ENCODE data around the gene EEPD1.

EEPD1 gene

DNA sequence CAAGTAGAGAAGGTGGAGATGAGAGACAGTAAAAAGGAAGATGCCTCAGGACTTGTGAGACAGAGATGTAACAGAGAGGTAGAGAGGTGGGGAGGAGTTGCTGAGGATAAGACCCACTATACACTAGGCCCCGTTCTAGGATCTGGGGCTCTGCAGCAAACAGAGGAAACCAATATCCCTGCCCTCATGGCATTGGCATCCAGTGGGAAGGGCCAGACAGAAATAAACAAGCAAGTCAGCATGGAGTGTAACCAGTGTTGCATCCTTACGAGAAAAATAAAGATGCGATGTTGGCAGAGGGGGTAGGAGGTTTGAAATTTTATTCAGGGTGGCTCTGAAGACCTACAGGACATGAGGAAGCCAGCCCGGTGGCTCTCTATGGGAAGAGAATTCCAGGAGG lies 22.0 kb upstream of the EEPD1 start:
- Histone ChIP-seq H3K36me3 (ENCODE audit: insufficient read depth, low read depth, low read length) (no peaks in the 10 kb centered on the region), H3K27me3 (ENCODE audit: insufficient read depth, low read length) (no peaks in the 10 kb centered on the region), H3K9ac (ENCODE audit: low read depth, low read length) (no peak overlapping the region), H3K4me1 (ENCODE audit: insufficient read depth, low read length) (no peaks in the 10 kb centered on the region; the same call in 1 of the 2 replicates), H3K27ac (ENCODE audit: low read length) (no peak overlapping the region), H3K4me3 (ENCODE audit: low read length) (no peak overlapping the region), H3K9me3 (ENCODE audit: insufficient read depth, low read depth, low read length) (no peaks in the 10 kb centered on the region)

DNA sequence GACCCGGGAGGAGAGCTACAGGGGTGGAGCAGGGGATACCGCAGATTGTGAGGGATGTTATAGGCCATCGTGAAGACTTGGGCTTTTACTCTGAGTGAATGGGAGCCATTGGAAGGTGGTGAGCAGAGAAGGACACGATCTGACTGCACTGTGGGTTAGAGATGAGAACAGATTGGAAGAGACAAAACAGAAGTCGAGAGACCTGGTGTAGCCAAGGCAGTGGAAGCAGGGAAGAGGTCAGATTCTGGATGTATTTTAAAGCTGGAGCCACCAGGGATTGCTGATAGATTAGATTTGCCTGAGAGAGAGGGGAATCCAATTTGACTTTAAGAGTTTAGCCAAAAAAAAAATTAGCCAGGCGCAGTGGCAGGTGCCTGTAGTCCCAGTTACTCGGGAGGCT lies 21.6 kb upstream of the EEPD1 start:
- no peak overlapping the region for H3K27ac ChIP-seq (ENCODE audit: low read length)
- H3K36me3 ChIP-seq (ENCODE audit: insufficient read depth, low read depth, low read length), result no peaks in the 10 kb centered on the region
- no peaks in the 10 kb centered on the region for H3K27me3 ChIP-seq (ENCODE audit: insufficient read depth, low read length)
- no peak overlapping the region for H3K9ac ChIP-seq (ENCODE audit: low read depth, low read length)
- H3K9me3 ChIP-seq (ENCODE audit: insufficient read depth, low read depth, low read length), result no peaks in the 10 kb centered on the region
- no peaks in the 10 kb centered on the region; the same call in 1 of the 2 replicates for H3K4me1 ChIP-seq (ENCODE audit: insufficient read depth, low read length)
- H3K4me3 ChIP-seq (ENCODE audit: low read length), result no peak overlapping the region

DNA sequence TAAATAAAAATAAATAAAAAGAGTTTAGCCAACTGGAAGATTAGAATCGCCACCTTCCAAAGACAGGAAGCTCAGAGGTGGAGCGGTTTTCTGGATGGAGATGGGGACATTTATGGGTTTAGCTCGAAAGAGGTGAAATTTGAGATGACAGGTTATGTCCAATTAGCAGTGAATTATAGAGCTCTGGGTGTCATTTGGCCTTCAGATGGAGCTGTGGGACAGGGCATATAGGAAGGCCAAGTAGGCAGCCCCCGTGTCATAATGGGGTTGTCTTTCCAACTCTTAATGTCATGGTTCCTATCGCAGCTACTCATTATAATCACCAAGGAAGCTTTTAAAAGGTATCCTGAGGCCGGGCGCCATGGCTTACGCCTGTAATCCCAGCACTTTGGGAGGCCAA lies 21.0 kb upstream of the EEPD1 start:
- H3K36me3 ChIP-seq (ENCODE audit: insufficient read depth, low read depth, low read length), result no peaks in the 10 kb centered on the region
- no peak overlapping the region for H3K4me3 ChIP-seq (ENCODE audit: low read length)
- no peak overlapping the region for H3K9ac ChIP-seq (ENCODE audit: low read depth, low read length)
- no peaks in the 10 kb centered on the region for H3K9me3 ChIP-seq (ENCODE audit: insufficient read depth, low read depth, low read length)
- no peaks in the 10 kb centered on the region for H3K27me3 ChIP-seq (ENCODE audit: insufficient read depth, low read length)
- H3K4me1 ChIP-seq (ENCODE audit: insufficient read depth, low read length), result no peaks in the 10 kb centered on the region; the same call in 1 of the 2 replicates
- H3K27ac ChIP-seq (ENCODE audit: low read length), result no peak overlapping the region

DNA sequence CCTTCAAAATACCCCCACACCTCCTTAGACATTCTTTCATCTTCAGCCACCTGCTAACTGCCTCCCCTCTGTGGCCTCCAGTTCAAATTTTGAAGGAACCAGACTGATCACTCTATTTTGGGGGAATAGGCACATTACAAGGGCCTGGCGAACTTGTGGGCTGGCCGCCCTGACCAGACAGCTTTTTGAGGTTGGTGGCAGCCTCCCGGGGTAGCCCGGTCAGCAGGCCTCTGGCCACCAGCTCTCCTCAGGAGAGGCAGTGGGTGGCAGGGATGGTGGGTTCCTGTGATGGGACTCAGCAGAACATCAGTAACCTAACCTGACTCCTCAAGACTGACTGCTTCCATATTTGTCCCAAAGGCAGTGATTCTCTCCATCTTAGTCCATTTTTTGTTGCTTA lies 17.4 kb upstream of the EEPD1 start:
- no peaks in the 10 kb centered on the region for H3K9me3 ChIP-seq (ENCODE audit: insufficient read depth, low read depth, low read length)
- H3K27me3 ChIP-seq (ENCODE audit: insufficient read depth, low read length), result no peaks in the 10 kb centered on the region
- no peaks in the 10 kb centered on the region; the same call in 1 of the 2 replicates for H3K4me1 ChIP-seq (ENCODE audit: insufficient read depth, low read length)
- H3K27ac ChIP-seq (ENCODE audit: low read length), result no peak overlapping the region
- H3K36me3 ChIP-seq (ENCODE audit: insufficient read depth, low read depth, low read length), result no peaks in the 10 kb centered on the region
- H3K9ac ChIP-seq (ENCODE audit: low read depth, low read length), result no peak overlapping the region
- no peak overlapping the region for H3K4me3 ChIP-seq (ENCODE audit: low read length)

DNA sequence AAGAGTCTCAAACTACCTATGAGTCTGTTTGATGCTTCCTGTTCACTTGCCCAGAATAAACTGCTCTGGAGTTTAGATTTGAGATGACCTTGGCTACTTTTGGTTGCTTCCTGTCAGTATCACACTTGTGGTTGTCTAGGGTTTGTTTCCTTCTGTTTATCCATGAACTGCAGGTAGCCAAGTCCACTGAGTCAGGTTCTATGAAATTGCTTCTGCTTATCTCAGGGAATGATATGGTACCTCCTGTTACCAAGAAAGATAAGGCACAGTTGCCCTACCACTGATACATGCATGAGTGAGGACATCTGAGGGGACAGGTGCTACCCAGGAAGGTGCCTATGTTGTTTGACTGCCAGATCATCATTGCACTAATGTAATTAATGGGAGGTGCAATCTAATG lies 15.8 kb upstream of the EEPD1 start:
- no peak overlapping the region for H3K27ac ChIP-seq (ENCODE audit: low read length)
- no peaks in the 10 kb centered on the region for H3K36me3 ChIP-seq (ENCODE audit: insufficient read depth, low read depth, low read length)
- H3K4me1 ChIP-seq (ENCODE audit: insufficient read depth, low read length), result no peaks in the 10 kb centered on the region
- no peaks in the 10 kb centered on the region for H3K9me3 ChIP-seq (ENCODE audit: insufficient read depth, low read depth, low read length)
- no peak overlapping the region for H3K9ac ChIP-seq (ENCODE audit: low read depth, low read length)
- no peak overlapping the region for H3K4me3 ChIP-seq (ENCODE audit: low read length)
- H3K27me3 ChIP-seq (ENCODE audit: insufficient read depth, low read length), result no peaks in the 10 kb centered on the region

- no peaks in the 10 kb centered on the region for H3K36me3 ChIP-seq (ENCODE audit: insufficient read depth, low read depth, low read length)
- H3K9ac ChIP-seq (ENCODE audit: low read depth, low read length), result no peak overlapping the region
- no peaks in the 10 kb centered on the region for H3K9me3 ChIP-seq (ENCODE audit: insufficient read depth, low read depth, low read length)
- H3K4me1 ChIP-seq (ENCODE audit: insufficient read depth, low read length), result no peaks in the 10 kb centered on the region
- H3K27me3 ChIP-seq (ENCODE audit: insufficient read depth, low read length), result no peaks in the 10 kb centered on the region
- no peak overlapping the region for H3K4me3 ChIP-seq (ENCODE audit: low read length)
- no peak overlapping the region for H3K27ac ChIP-seq (ENCODE audit: low read length)
These were observed 15.3 kb upstream of the EEPD1 start for GRCh38 chr7:36137754-36138153.

DNA sequence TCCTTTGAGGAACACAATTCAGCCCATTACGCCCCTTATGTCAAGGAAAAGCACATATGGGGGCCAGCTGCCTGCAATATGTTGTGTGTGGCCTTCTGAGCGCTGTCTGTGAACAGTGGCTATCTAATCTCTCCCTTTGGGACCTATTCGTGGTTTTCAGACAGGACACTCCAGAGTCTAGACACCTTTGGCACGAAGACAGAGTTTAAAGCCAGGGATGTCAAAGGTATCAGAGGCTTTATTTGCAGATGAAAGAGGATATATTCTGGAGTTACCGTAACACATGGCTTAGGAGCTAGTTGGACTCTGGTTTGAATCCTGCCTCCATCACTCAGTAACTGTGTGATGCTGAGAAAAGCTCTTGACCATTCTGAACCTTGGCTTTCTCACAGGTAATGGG lies 14.8 kb upstream of the EEPD1 start:
- no peaks in the 10 kb centered on the region for H3K27me3 ChIP-seq (ENCODE audit: insufficient read depth, low read length)
- no peak overlapping the region for H3K27ac ChIP-seq (ENCODE audit: low read length)
- H3K9me3 ChIP-seq (ENCODE audit: insufficient read depth, low read depth, low read length), result no peaks in the 10 kb centered on the region
- H3K4me1 ChIP-seq (ENCODE audit: insufficient read depth, low read length), result no peaks in the 10 kb centered on the region
- H3K4me3 ChIP-seq (ENCODE audit: low read length), result no peak overlapping the region
- no peak overlapping the region for H3K9ac ChIP-seq (ENCODE audit: low read depth, low read length)
- H3K36me3 ChIP-seq (ENCODE audit: insufficient read depth, low read depth, low read length), result no peaks in the 10 kb centered on the region

- Histone ChIP-seq H3K4me3 (ENCODE audit: low read length) (no peak overlapping the region), H3K27ac (ENCODE audit: low read length) (no peak overlapping the region), H3K27me3 (ENCODE audit: insufficient read depth, low read length) (no peaks in the 10 kb centered on the region), H3K4me1 (ENCODE audit: insufficient read depth, low read length) (no peaks in the 10 kb centered on the region), H3K36me3 (ENCODE audit: insufficient read depth, low read depth, low read length) (no peaks in the 10 kb centered on the region), H3K9ac (ENCODE audit: low read depth, low read length) (no peak overlapping the region), H3K9me3 (ENCODE audit: insufficient read depth, low read depth, low read length) (no peaks in the 10 kb centered on the region)
These were observed 11.7 kb upstream of the EEPD1 start for GRCh38 chr7:36141351-36141750.

GRCh38 chr7:36141850-36142249 lies 11.2 kb upstream of the EEPD1 start:
- H3K27me3 ChIP-seq (ENCODE audit: insufficient read depth, low read length), result no peaks in the 10 kb centered on the region
- no peak overlapping the region for H3K4me3 ChIP-seq (ENCODE audit: low read length)
- H3K27ac ChIP-seq (ENCODE audit: low read length), result no peak overlapping the region
- no peak overlapping the region for H3K9ac ChIP-seq (ENCODE audit: low read depth, low read length)
- no peaks in the 10 kb centered on the region for H3K9me3 ChIP-seq (ENCODE audit: insufficient read depth, low read depth, low read length)
- no peaks in the 10 kb centered on the region for H3K36me3 ChIP-seq (ENCODE audit: insufficient read depth, low read depth, low read length)
- H3K4me1 ChIP-seq (ENCODE audit: insufficient read depth, low read length), result no peaks in the 10 kb centered on the region

- Histone ChIP-seq H3K4me3 (ENCODE audit: low read length) (no peak overlapping the region), H3K27ac (ENCODE audit: low read length) (no peak overlapping the region), H3K27me3 (ENCODE audit: insufficient read depth, low read length) (no peaks in the 10 kb centered on the region), H3K4me1 (ENCODE audit: insufficient read depth, low read length) (no peaks in the 10 kb centered on the region), H3K36me3 (ENCODE audit: insufficient read depth, low read depth, low read length) (no peaks in the 10 kb centered on the region), H3K9ac (ENCODE audit: low read depth, low read length) (no peak overlapping the region), H3K9me3 (ENCODE audit: insufficient read depth, low read depth, low read length) (no peaks in the 10 kb centered on the region)
These were observed 8.9 kb upstream of the EEPD1 start for GRCh38 chr7:36144189-36144588.

GRCh38 chr7:36145686-36146085 lies 7.4 kb upstream of the EEPD1 start:
- Histone ChIP-seq H3K4me3 (ENCODE audit: low read length) (no peak overlapping the region), H3K27ac (ENCODE audit: low read length) (no peak overlapping the region), H3K4me1 (ENCODE audit: insufficient read depth, low read length) (no peaks in the 10 kb centered on the region), H3K27me3 (ENCODE audit: insufficient read depth, low read length) (no peaks in the 10 kb centered on the region), H3K9me3 (ENCODE audit: insufficient read depth, low read depth, low read length) (no peaks in the 10 kb centered on the region), H3K9ac (ENCODE audit: low read depth, low read length) (no peak overlapping the region), H3K36me3 (ENCODE audit: insufficient read depth, low read depth, low read length) (no peaks in the 10 kb centered on the region)

DNA sequence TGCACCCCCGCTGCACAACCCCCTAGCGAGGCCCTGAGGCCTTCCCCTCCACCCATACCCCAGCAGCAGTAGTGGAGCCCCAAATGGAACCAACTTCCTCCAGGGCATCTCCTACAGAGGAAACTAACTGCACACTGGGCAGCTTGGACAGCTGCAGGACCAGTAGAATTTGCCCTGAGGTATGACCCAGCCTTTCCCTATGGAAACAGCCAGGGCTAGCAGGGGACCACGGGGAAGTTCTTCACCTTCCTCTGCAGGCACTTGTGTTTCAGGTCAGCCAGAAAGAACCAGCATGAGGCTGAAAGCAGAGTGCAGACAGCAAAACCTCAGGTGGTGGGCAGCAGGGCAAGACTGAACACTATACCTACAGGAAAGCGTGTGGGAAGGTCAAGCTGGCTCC lies 5.7 kb upstream of the EEPD1 start:
- Histone ChIP-seq H3K27ac (ENCODE audit: low read length) (no peak overlapping the region), H3K4me3 (ENCODE audit: low read length) (no peak overlapping the region), H3K9me3 (ENCODE audit: insufficient read depth, low read depth, low read length) (no peaks in the 10 kb centered on the region), H3K9ac (ENCODE audit: low read depth, low read length) (no peak overlapping the region), H3K4me1 (ENCODE audit: insufficient read depth, low read length) (peaks cover 6% of the 10 kb centered on the region; the same call in 1 of the 2 replicates), H3K36me3 (ENCODE audit: insufficient read depth, low read depth, low read length) (no peaks in the 10 kb centered on the region), H3K27me3 (ENCODE audit: insufficient read depth, low read length) (no peaks in the 10 kb centered on the region)
